GM12878 (cell line): ENCODE data around the gene SVOP. TPM values are rescaled to one million over a fixed set of nuclear protein-coding genes. Genes with fewer than 3 reads are reported as not detected.

Experiments used
- ATAC-seq: fragments of 200-7000 bp; cut with Tn5 transposase; 3 replicates; pipeline ENCODE4 v1.9.1; 2020; ENCODE audit warnings: mild to moderate bottlenecking, moderate library complexity
- BruUV-seq: library from RNA; stranded (reverse); fragments of 400-500 nt; replicated peaks from 2 replicates; lab custom pipeline; 2021; lab: Mats Ljungman, UMichigan
- CTCF ChIA-PET: fragments of 300-600 bp; sonication (Branson Sonifier 250); formaldehyde crosslinking; extraction: SDS; loops from one replicate; lab custom pipeline; 2021; ENCODE audit warnings: inconsistent platforms; lab: Yijun Ruan, JAX
- POLR2A ChIA-PET: fragments of 350-600 bp; formaldehyde crosslinking; extraction: SDS; loops from one replicate; lab custom pipeline; 2021; ENCODE audit warnings: inconsistent platforms; lab: Charles Lee
- RAD21 ChIA-PET: fragments of 300-600 bp; sonication (Branson Sonifier 250); formaldehyde crosslinking; loops from one replicate; lab custom pipeline; 2023; ENCODE audit warnings: antibody characterized with exemption; ENCODE audit not compliant: unreplicated experiment; lab: Charles Lee
- SMC1A ChIA-PET: fragments of 300-600 bp; sonication (Branson Sonifier 250); formaldehyde crosslinking; loops from one replicate; lab custom pipeline; 2023; ENCODE audit not compliant: unreplicated experiment, uncharacterized antibody; lab: Charles Lee
- DNase-seq: peaks from one replicate; pipeline ENCODE4 v3.0.0-alpha.2; 2011; ENCODE audit warnings: low read depth, low spot score
- FAIRE-seq: peaks from 3 replicates; lab custom pipeline; 2011; peaks lifted over from hg19 to GRCh38; lab: Jason Lieb, UNC
- H2AFZ ChIP-seq: 2 replicates; pipeline ENCODE4 v1.6.0; 2011; ENCODE audit warnings: low read depth, low read length, control low read depth; ENCODE audit not compliant: control insufficient read depth
- H3K27ac ChIP-seq: 2 replicates; pipeline ENCODE4 v1.5.1; 2011; ENCODE audit warnings: control low read depth; ENCODE audit not compliant: control insufficient read depth, insufficient read depth
- H3K27me3 ChIP-seq, 2 experiments: replicated peaks in 1 of 2; 2 replicates each; pipeline versions ENCODE4 v1.6.0 to v1.6.1; 2011; ENCODE audit warnings: low read length in 1 of 2; ENCODE audit not compliant: control insufficient read depth in 2 of 2, insufficient read depth in 2 of 2
- H3K36me3 ChIP-seq, 2 experiments: 2 replicates each; pipeline ENCODE4 v1.5.1; 2011; ENCODE audit warnings: low read length in 1 of 2; ENCODE audit not compliant: control insufficient read depth in 2 of 2, insufficient read depth in 2 of 2
- H3K4me1 ChIP-seq: 2 replicates; pipeline ENCODE4 v1.6.1; 2011; ENCODE audit warnings: mild to moderate bottlenecking, low read length, moderate library complexity, mixed read lengths; ENCODE audit not compliant: control insufficient read depth, insufficient read depth
- H3K4me2 ChIP-seq: 2 replicates; pipeline ENCODE4 v1.6.0; 2011; ENCODE audit warnings: control low read depth; ENCODE audit not compliant: control insufficient read depth, insufficient read depth
- H3K4me3 ChIP-seq: fragments of 200-600 bp; sonication (generic); 2 replicates; pipeline ENCODE4 v1.5.1; 2016
- H3K79me2 ChIP-seq: 2 replicates; pipeline ENCODE4 v1.6.0; 2011; ENCODE audit warnings: low read length; ENCODE audit not compliant: control insufficient read depth, insufficient read depth
- H3K9ac ChIP-seq: 2 replicates; pipeline ENCODE4 v1.8.0; 2011; ENCODE audit warnings: low read length, control low read depth, mixed read lengths; ENCODE audit not compliant: control insufficient read depth, insufficient read depth
- H3K9me3 ChIP-seq: replicated peaks from 3 replicates; pipeline ENCODE4 v1.5.1; 2011; ENCODE audit warnings: mild to moderate bottlenecking, low read length; ENCODE audit not compliant: control insufficient read depth, insufficient read depth
- H4K20me1 ChIP-seq: 2 replicates; pipeline ENCODE4 v1.6.0; 2011; ENCODE audit not compliant: control insufficient read depth, insufficient read depth
- GATAD2B ChIP-seq: fragments of 450-650 bp; conservative IDR thresholded peaks from 2 replicates; pipeline ENCODE4 v1.6.1; 2017; ENCODE audit warnings: low read depth, mild to moderate bottlenecking, moderate library complexity
- POLR2A ChIP-seq: IDR thresholded peaks from 2 replicates; pipeline ENCODE4 v1.6.1; 2011; ENCODE audit warnings: low read depth, mild to moderate bottlenecking, low read length
- SUPT20H ChIP-seq: IDR thresholded peaks from 2 replicates; pipeline ENCODE4 v1.6.1; 2011; ENCODE audit warnings: low read depth, mild to moderate bottlenecking, low read length, moderate library complexity, borderline replicate concordance; ENCODE audit not compliant: control insufficient read depth
- SUZ12 ChIP-seq: fragments of 200-600 bp; sonication (generic); IDR thresholded peaks from one replicate; pipeline ENCODE4 v1.6.1; 2018; ENCODE audit warnings: antibody characterized with exemption, mild to moderate bottlenecking; ENCODE audit not compliant: unreplicated experiment
- ZNF24 ChIP-seq: fragments of 450-650 bp; IDR thresholded peaks from 2 replicates; pipeline ENCODE4 v1.6.1; 2017; ENCODE audit warnings: antibody characterized with exemption, mild to moderate bottlenecking
- WGBS: methylation state at CpG from one replicate; pipeline ENCODE4 v1.1.6; 2016; ENCODE audit warnings: low lambda C conversion rate; ENCODE audit not compliant: insufficient replicate concordance, insufficient coverage; ENCODE audit errors: missing lambda C conversion rate; 5-methylcytosine and 5-hydroxymethylcytosine counted together
- in situ Hi-C: fragments of 300-500 bp; cut with MboI; formaldehyde crosslinking; loops from 9 replicates; pipeline ENCODE4 v1.14.3; 2018; ENCODE audit warnings: mixed read lengths
- intact Hi-C: fragments of 100-400 bp; cut with micrococcal nuclease; formaldehyde crosslinking; loops from one replicate; pipeline ENCODE4 v1.14.2; 2022; ENCODE audit not compliant: unreplicated experiment
- polyA plus RNA-seq, 11 experiments: library from polyadenylated mRNA; depleted of rRNA in 4 of 11; unstranded in 6 of 11; stranded (reverse) in 5 of 11; fragments of >200 nt; fragmentation: Nextera tagmentation in 4 of 11; fragmentation: Illumina TruSeq in 1 of 11; extraction: Ambion mirVana in 4 of 11; extraction: Trizol in 1 of 11; gene quantifications; 1 replicate in 1 of 11; 2 replicates in 10 of 11; pipeline versions ENCODE4 v1.2.1 to v1.2.3, GENCODE V29; 2011 to 2016; ENCODE audit warnings: inconsistent platforms in 2 of 11, missing spikeins in 2 of 11, low read depth in 1 of 11
- total RNA-seq, 4 experiments: library from RNA; depleted of rRNA in 3 of 4; stranded (reverse); fragments of >200 nt in 3 of 4; fragmentation: Illumina TruSeq in 1 of 4; extraction: Trizol in 1 of 4; gene quantifications; 2 replicates each; pipeline versions ENCODE4 v1.2.1 to v1.2.3, GENCODE V29; 2013 to 2021
- TF ChIP-seq, protein P1 (sequence below): IDR thresholded peaks from 2 replicates; pipeline ENCODE4 v1.6.1; 2012; ENCODE audit warnings: improper control_type of control experiment, low read depth, low read length; ENCODE audit not compliant: insufficient replicate concordance

SVOP gene
- total and polyA plus RNA-seq, 10 of the 15 experiments (the other 5 are each of a cell fraction or from before 2014, with no cell fraction given) = under 0.01 TPM; not detected in 9

DNA sequence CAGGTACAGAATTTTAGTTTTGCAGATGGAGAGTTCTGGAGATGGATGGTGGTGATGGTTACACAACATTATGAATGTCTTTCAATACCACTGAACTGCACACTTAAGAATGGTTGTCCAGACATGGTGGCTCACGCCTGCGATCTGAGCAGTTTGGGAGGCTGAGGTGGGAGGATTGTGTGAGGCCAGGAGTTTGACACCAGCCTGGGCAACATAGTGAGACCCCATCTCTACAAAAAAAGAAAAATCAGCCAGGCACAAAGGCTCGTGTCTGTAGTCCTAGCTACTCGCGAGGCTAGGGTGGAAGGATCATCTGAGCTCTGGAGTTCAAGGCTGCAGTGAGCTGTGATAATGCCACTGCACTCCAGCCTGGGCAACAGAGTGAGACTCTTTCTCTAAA is 23.4 kb upstream of the SVOP start:
- Histone ChIP-seq H3K79me2 (no peaks in the 10 kb centered on the region), H3K9me3 (peaks cover 5% of the 10 kb centered on the region; the same call in 1 of the 3 replicates), H3K36me3 (no peaks in the 10 kb centered on the region), H3K4me1 (no peaks in the 10 kb centered on the region), H3K27me3 (no peaks in the 10 kb centered on the region), H2AFZ (no peak overlapping the region), H3K4me2 (no peak overlapping the region), H3K9ac (no peak overlapping the region), H4K20me1 (no peaks in the 10 kb centered on the region), H3K27ac (no peak overlapping the region), H3K4me3 (no peak overlapping the region)
- WGBS = 61% methylated on average over 5 of the region's 5 CpGs
- BruUV-seq = no TSS peak
- intact Hi-C loops (no loop called here), in situ Hi-C loops (no loop called here)
- TF ChIP-seq SUZ12 (no peak), SUPT20H (no peak), ZNF24 (no peak), POLR2A (no peak), GATAD2B (no peak)
- TF ChIP-seq, protein P1, sequence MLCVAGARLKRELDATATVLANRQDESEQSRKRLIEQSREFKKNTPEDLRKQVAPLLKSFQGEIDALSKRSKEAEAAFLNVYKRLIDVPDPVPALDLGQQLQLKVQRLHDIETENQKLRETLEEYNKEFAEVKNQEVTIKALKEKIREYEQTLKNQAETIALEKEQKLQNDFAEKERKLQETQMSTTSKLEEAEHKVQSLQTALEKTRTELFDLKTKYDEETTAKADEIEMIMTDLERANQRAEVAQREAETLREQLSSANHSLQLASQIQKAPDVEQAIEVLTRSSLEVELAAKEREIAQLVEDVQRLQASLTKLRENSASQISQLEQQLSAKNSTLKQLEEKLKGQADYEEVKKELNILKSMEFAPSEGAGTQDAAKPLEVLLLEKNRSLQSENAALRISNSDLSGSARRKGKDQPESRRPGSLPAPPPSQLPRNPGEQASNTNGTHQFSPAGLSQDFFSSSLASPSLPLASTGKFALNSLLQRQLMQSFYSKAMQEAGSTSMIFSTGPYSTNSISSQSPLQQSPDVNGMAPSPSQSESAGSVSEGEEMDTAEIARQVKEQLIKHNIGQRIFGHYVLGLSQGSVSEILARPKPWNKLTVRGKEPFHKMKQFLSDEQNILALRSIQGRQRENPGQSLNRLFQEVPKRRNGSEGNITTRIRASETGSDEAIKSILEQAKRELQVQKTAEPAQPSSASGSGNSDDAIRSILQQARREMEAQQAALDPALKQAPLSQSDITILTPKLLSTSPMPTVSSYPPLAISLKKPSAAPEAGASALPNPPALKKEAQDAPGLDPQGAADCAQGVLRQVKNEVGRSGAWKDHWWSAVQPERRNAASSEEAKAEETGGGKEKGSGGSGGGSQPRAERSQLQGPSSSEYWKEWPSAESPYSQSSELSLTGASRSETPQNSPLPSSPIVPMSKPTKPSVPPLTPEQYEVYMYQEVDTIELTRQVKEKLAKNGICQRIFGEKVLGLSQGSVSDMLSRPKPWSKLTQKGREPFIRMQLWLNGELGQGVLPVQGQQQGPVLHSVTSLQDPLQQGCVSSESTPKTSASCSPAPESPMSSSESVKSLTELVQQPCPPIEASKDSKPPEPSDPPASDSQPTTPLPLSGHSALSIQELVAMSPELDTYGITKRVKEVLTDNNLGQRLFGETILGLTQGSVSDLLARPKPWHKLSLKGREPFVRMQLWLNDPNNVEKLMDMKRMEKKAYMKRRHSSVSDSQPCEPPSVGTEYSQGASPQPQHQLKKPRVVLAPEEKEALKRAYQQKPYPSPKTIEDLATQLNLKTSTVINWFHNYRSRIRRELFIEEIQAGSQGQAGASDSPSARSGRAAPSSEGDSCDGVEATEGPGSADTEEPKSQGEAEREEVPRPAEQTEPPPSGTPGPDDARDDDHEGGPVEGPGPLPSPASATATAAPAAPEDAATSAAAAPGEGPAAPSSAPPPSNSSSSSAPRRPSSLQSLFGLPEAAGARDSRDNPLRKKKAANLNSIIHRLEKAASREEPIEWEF = no peak
- ATAC-seq (no peak), DNase-seq (no peak), FAIRE-seq (no peak)
- SMC1A ChIA-PET = no interaction called here
- CTCF ChIA-PET = interaction anchor here (0.6 kb wide), 1 partner anchor 750 kb away, joined by 3 read pairs; no protein-coding TSS in a partner anchor
- POLR2A ChIA-PET = no interaction called here
- RAD21 ChIA-PET = no interaction called here
